NCI-H2029 treated with DMSO at 0.1 percent for 48 hours (cell line): Measurements from ENCODE around the gene C4B.
"Not testable (repeated sequence)": the region's sequence is repeated elsewhere in the genome, so short reads cannot be mapped to it uniquely, and the experiment has no call there.

Source experiments
- DNase-seq: peaks from one replicate; lab custom pipeline; 2025; lab: John Stamatoyannopoulos, UW

The C4B gene

GRCh38 chr6:32014547-32014946, at the start of gene C4B:
TSS of gene C4B (plus strand) at chr6:32014795. CDS start at chr6:32014846, 51 bp downstream.
- not testable (repeated sequence) for DNase-seq

- DNase-seq: no peak
These were observed 48.9 kb upstream of the C4B start for GRCh38 chr6:31965700-31966099.

GRCh38 chr6:31966506-31966905, 48.1 kb upstream of the C4B start:
- DNase-seq: no peak

- no peak for DNase-seq
These were observed 47.3 kb upstream of the C4B start for GRCh38 chr6:31966997-31967925.

GRCh38 chr6:31967926-31968320, 46.7 kb upstream of the C4B start:
- no peak for DNase-seq

- DNase-seq: no peak
These were observed 46.3 kb upstream of the C4B start for GRCh38 chr6:31968326-31968725.

GRCh38 chr6:31968791-31969711, 45.5 kb upstream of the C4B start:
- no peak for DNase-seq

- no peak for DNase-seq
These were observed 44.6 kb upstream of the C4B start for GRCh38 chr6:31969712-31970603.

GRCh38 chr6:31970604-31971271, 43.9 kb upstream of the C4B start:
- DNase-seq: peak; percentile 4

- DNase-seq: no peak
These were observed 43.2 kb upstream of the C4B start for GRCh38 chr6:31971279-31971992.

- peak; percentile 91 for DNase-seq
These were observed 42.4 kb upstream of the C4B start, which contains the start of gene DXO for GRCh38 chr6:31971993-31972708. TSS of gene DXO (minus strand) at chr6:31972138. CDS start at chr6:31971675, 463 bp downstream.

- DNase-seq: no peak
These were observed 41.8 kb upstream of the C4B start for GRCh38 chr6:31972709-31973350.

GRCh38 chr6:31976065-31976464, 38.5 kb upstream of the C4B start:
- DNase-seq: not testable (repeated sequence)

- DNase-seq: no peak
These were observed 36.7 kb upstream of the C4B start for GRCh38 chr6:31977816-31978431.

GRCh38 chr6:31978831-31979230, 35.8 kb upstream of the C4B start:
- no peak for DNase-seq

- no peak for DNase-seq
These were observed 35.2 kb upstream of the C4B start for GRCh38 chr6:31979238-31979898.

- DNase-seq: not testable (repeated sequence)
These were observed 34.3 kb upstream of the C4B start for GRCh38 chr6:31980195-31980876.
